SK-N-SH treated with all-trans-retinoic acid at 6 μM for 48 hours (cell line): ENCODE data around the gene DESI1.

ENCODE experiments used
- ARNTL ChIP-seq: fragments of 450-650 bp; formaldehyde crosslinking; IDR thresholded peaks from 2 replicates; pipeline ENCODE4 v1.5.0; 2020; ENCODE audit warnings: low read depth, mild to moderate bottlenecking, moderate library complexity, borderline replicate concordance
- OSR1 ChIP-seq: fragments of 250-450 bp; sonication (Bioruptor Pico); IDR thresholded peaks from 2 replicates; pipeline ENCODE4 v1.8.0; 2022; ENCODE audit warnings: moderate library complexity, mild to moderate bottlenecking, inconsistent platforms
- RARB ChIP-seq: fragments of 250-450 bp; sonication (Bioruptor Pico); IDR thresholded peaks from 2 replicates; pipeline ENCODE4 v1.8.0; 2021; ENCODE audit warnings: mild to moderate bottlenecking, moderate library complexity
- TSHZ2 ChIP-seq: fragments of 250-450 bp; sonication (Bioruptor Pico); IDR thresholded peaks from 2 replicates; pipeline ENCODE4 v1.5.0; 2020; ENCODE audit warnings: mild to moderate bottlenecking, moderate library complexity
- ZFP30 ChIP-seq: fragments of 450-650 bp; formaldehyde crosslinking; IDR thresholded peaks from 2 replicates; pipeline ENCODE4 v1.5.0; 2022; ENCODE audit warnings: mild to moderate bottlenecking, moderate library complexity

- TF ChIP-seq OSR1 (CRISPR knock-in tag) (no peak), RARB (no peak), ZFP30 (no peak), ARNTL (CRISPR knock-in tag) (no peak), TSHZ2 (no peak)
Observed at GRCh38 chr22:41648432-41648831, 27.6 kb upstream of the DESI1 start.
